ENCODE measurements around the gene CLEC6A. TPM values are rescaled to one million over a fixed set of nuclear protein-coding genes. Genes with fewer than 3 reads are reported as not detected.
"Not testable (repeated sequence)": the region's sequence is repeated elsewhere in the genome, so short reads cannot be mapped to it uniquely, and the experiment has no call there.

CLEC6A gene
- total RNA-seq, 3 donors from 2014 or later (not counting 1 experiment from before 2014, with no cell fraction given) = not detected

GRCh38 chr12:8491646-8492530 lies 36.1 kb downstream of the CLEC6A start:
- no peak overlapping the region for H3K27ac Mint-ChIP-seq

DNA sequence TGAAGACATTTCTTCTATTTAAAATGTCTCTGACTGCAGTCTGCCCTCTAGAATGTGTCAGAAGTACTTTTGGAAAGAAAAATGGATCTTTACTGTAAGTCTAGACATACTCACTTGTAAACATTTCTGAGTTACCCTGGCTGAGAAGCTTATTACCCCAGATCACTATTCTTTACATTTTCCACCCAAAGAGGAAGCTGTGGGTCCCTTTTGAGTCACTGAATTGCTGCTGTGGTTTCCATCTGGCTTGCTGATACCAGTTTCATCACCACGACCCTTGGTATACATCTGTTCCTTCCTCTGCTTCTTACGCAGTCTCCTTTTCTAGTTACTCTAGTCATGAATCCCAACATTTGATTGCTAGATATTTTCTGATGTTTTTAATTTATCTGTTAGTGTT lies 37.3 kb downstream of the CLEC6A start:
- H3K9me3 ChIP-seq (ENCODE audit: control insufficient read depth, insufficient read depth, low read length) = no peaks in the 10 kb centered on the region
- H3K4me1 ChIP-seq (ENCODE audit: control insufficient read depth, insufficient read depth, low read length) = peaks cover 3% of the 10 kb centered on the region
- Mint-ChIP-seq H3K4me3 (no peak overlapping the region), H3K27me3 (ENCODE audit: low read depth in 2 of 2) (peaks cover 12 to 16% of the 10 kb centered on the region in 2 donors), H3K27ac (peak overlapping the region in 1 of 2 donors; percentile 53), H3K9me3 (no peaks in the 10 kb centered on the region), H3K4me1 (peaks cover 9 to 13% of the 10 kb centered on the region in 2 donors), H3K36me3 (no peaks in the 10 kb centered on the region)
- ATAC-seq (peak; percentile 66 to 74 (median 70)), DNase-seq (peak in 1 of 2 donors; percentile 54)
- peaks cover 2% of the 10 kb centered on the region for H3K27me3 ChIP-seq (ENCODE audit: control insufficient read depth, insufficient read depth, low read length)
- no CpG with 5 or more reads among the region's 2 CpGs for WGBS (ENCODE audit: insufficient coverage)
- H3K4me3 ChIP-seq (ENCODE audit: low read length) = no peak overlapping the region
- H3K27ac ChIP-seq (ENCODE audit: low read length) = peak overlapping the region; percentile 38
- H3K36me3 ChIP-seq (ENCODE audit: control insufficient read depth, insufficient read depth, low read length) = no peaks in the 10 kb centered on the region
- TF ChIP-seq CTCF (IDR thresholded peaks at IDR 0.05) = no peak
- intact Hi-C loops (cut with micrococcal nuclease) = no loop called here

More at GRCh38 chr12:8491646-8492530, 36.1 kb downstream of the CLEC6A start:
- Histone ChIP-seq H3K4me1 (ENCODE audit: control insufficient read depth, insufficient read depth, low read length) (peaks cover 3% of the 10 kb centered on the region), H3K4me3 (ENCODE audit: low read length) (no peak overlapping the region), H3K9me3 (ENCODE audit: control insufficient read depth, insufficient read depth, low read length) (no peaks in the 10 kb centered on the region), H3K36me3 (ENCODE audit: control insufficient read depth, insufficient read depth, low read length) (no peaks in the 10 kb centered on the region), H3K27ac (ENCODE audit: low read length) (no peak overlapping the region), H3K27me3 (ENCODE audit: control insufficient read depth, insufficient read depth, low read length) (peaks cover 2% of the 10 kb centered on the region)
- peaks cover 9 to 25% of the 10 kb centered on the region in 2 donors for H3K27me3 Mint-ChIP-seq (ENCODE audit: low read depth in 2 of 2)
- H3K36me3 Mint-ChIP-seq = no peaks in the 10 kb centered on the region
- intact Hi-C loops (cut with micrococcal nuclease) = no loop called here
- no peak for TF ChIP-seq CTCF (IDR thresholded peaks at IDR 0.05)
- ATAC-seq (no peak), DNase-seq (no peak)
- no peak overlapping the region for H3K4me3 Mint-ChIP-seq
- no peaks in the 10 kb centered on the region for H3K9me3 Mint-ChIP-seq
- 54% methylated on average over 3 of the region's 5 CpGs for WGBS (ENCODE audit: insufficient coverage)
- peaks cover 9 to 13% of the 10 kb centered on the region in 2 donors for H3K4me1 Mint-ChIP-seq

- peaks cover 12% of the 10 kb centered on the region in 2 donors for H3K27me3 Mint-ChIP-seq (ENCODE audit: low read depth in 2 of 2)
- 91% methylated on average over 4 of the region's 4 CpGs for WGBS (ENCODE audit: insufficient coverage)
- H3K4me3 ChIP-seq (ENCODE audit: low read length); H3K4me3 Mint-ChIP-seq; H3K36me3 Mint-ChIP-seq; intact Hi-C loops (cut with micrococcal nuclease); H3K27ac ChIP-seq (ENCODE audit: low read length); H3K27ac Mint-ChIP-seq; H3K9me3 Mint-ChIP-seq; DNase-seq; H3K9me3 ChIP-seq (ENCODE audit: control insufficient read depth, insufficient read depth, low read length); H3K4me1 ChIP-seq (ENCODE audit: control insufficient read depth, insufficient read depth, low read length); H3K27me3 ChIP-seq (ENCODE audit: control insufficient read depth, insufficient read depth, low read length); ATAC-seq; H3K36me3 ChIP-seq (ENCODE audit: control insufficient read depth, insufficient read depth, low read length): not testable (repeated sequence)
- H3K4me1 Mint-ChIP-seq = peaks cover 9 to 13% of the 10 kb centered on the region in 2 donors
Measured at GRCh38 chr12:8495671-8496070, 39.9 kb downstream of the CLEC6A start.

GRCh38 chr12:8496074-8496473 lies 40.3 kb downstream of the CLEC6A start:
- H3K27ac Mint-ChIP-seq; H3K4me3 Mint-ChIP-seq; H3K9me3 Mint-ChIP-seq; DNase-seq; H3K9me3 ChIP-seq (ENCODE audit: control insufficient read depth, insufficient read depth, low read length); intact Hi-C loops (cut with micrococcal nuclease); H3K36me3 ChIP-seq (ENCODE audit: control insufficient read depth, insufficient read depth, low read length); ATAC-seq; H3K27ac ChIP-seq (ENCODE audit: low read length); H3K4me3 ChIP-seq (ENCODE audit: low read length); H3K27me3 ChIP-seq (ENCODE audit: control insufficient read depth, insufficient read depth, low read length); H3K36me3 Mint-ChIP-seq; H3K4me1 ChIP-seq (ENCODE audit: control insufficient read depth, insufficient read depth, low read length): not testable (repeated sequence)
- H3K27me3 Mint-ChIP-seq (ENCODE audit: low read depth in 2 of 2) = peaks cover 12% of the 10 kb centered on the region in 2 donors
- WGBS (ENCODE audit: insufficient coverage) = 48% methylated on average over 4 of the region's 7 CpGs
- peaks cover 9 to 13% of the 10 kb centered on the region in 2 donors for H3K4me1 Mint-ChIP-seq

All from natural killer cell (primary cell).